Body of pancreas (tissue), 4 donors: ENCODE measurements around the gene SPAG6.

Source experiments
- POLR2A ChIP-seq, 3 donors: fragments of 450-650 bp; IDR thresholded peaks; one replicate each; pipeline ENCODE4 v1.6.1; 2016; ENCODE audit warnings: antibody characterized with exemption in 3 of 3, mild to moderate bottlenecking in 2 of 3
- TF ChIP-seq, protein P1 (sequence below), 7 experiments: fragments of 450-650 bp in 4 of 7; fragments of 200-600 bp in 3 of 7; sonication (generic) in 3 of 7; IDR thresholded peaks; one replicate each; pipeline ENCODE4 v1.5.1; 2016 to 2019; ENCODE audit warnings: antibody characterized with exemption in 7 of 7

DNA sequence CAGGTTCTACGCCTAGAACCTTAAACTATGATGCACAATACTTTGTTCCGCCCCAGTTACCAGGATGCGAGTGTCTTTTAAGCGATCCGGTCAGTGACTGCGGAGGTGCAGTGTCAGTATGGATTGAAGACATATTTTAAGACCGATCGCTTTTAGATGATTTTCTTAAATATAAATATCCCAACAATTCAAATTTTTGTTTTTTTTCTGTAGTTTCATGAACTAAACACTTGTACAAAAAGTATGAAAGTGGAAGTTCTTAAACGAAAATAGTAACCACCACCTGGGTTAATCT lies 28.3 kb upstream of the SPAG6 start:
- no peak for TF ChIP-seq POLR2A (IDR thresholded peaks at IDR 0.05)
- TF ChIP-seq, protein P1, sequence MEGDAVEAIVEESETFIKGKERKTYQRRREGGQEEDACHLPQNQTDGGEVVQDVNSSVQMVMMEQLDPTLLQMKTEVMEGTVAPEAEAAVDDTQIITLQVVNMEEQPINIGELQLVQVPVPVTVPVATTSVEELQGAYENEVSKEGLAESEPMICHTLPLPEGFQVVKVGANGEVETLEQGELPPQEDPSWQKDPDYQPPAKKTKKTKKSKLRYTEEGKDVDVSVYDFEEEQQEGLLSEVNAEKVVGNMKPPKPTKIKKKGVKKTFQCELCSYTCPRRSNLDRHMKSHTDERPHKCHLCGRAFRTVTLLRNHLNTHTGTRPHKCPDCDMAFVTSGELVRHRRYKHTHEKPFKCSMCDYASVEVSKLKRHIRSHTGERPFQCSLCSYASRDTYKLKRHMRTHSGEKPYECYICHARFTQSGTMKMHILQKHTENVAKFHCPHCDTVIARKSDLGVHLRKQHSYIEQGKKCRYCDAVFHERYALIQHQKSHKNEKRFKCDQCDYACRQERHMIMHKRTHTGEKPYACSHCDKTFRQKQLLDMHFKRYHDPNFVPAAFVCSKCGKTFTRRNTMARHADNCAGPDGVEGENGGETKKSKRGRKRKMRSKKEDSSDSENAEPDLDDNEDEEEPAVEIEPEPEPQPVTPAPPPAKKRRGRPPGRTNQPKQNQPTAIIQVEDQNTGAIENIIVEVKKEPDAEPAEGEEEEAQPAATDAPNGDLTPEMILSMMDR (IDR thresholded peaks at IDR 0.05): no peak
